Stimulated activated naive B cell treated with anti-CD40 and anti-IgM and Interleukin-4, amounts not matched to agents 10 μg/mL and 1 μg/mL and 100 μg/mL, for 72 hours (primary cell): ENCODE measurements around the gene DAP3.
"Not testable (repeated sequence)": the region's sequence is repeated elsewhere in the genome, so short reads cannot be mapped to it uniquely, and the experiment has no call there.

Experiments used
- ATAC-seq, 2 donors: fragments of 150-1000 bp; cut with Tn5 transposase; replicated peaks; 2 replicates each; pipeline ENCODE4 v1.10.0; 2021; ENCODE audit warnings: moderate library complexity in 1 of 2
- DNase-seq: peaks from one replicate; pipeline ENCODE4 v3.0.0; 2021
- H3K27ac Mint-ChIP-seq: one replicate; pipeline ENCODE4 v1.8.0; 2022; ENCODE audit warnings: mild to moderate bottlenecking, mixed read lengths
- H3K27me3 Mint-ChIP-seq, 2 donors: one replicate each; pipeline ENCODE4 v1.8.0; 2022; ENCODE audit warnings: mixed read lengths in 2 of 2
- H3K36me3 Mint-ChIP-seq, 2 donors: one replicate each; pipeline ENCODE4 v1.8.0; 2022; ENCODE audit warnings: mixed read lengths in 2 of 2, mild to moderate bottlenecking in 1 of 2
- H3K4me1 Mint-ChIP-seq, 2 donors: one replicate each; pipeline ENCODE4 v1.8.0; 2022; ENCODE audit warnings: mixed read lengths in 2 of 2, mild to moderate bottlenecking in 1 of 2
- H3K4me3 Mint-ChIP-seq, 2 donors: one replicate each; pipeline ENCODE4 v1.8.0; 2022; ENCODE audit warnings: mild to moderate bottlenecking in 2 of 2, mixed read lengths in 2 of 2, moderate library complexity in 1 of 2
- H3K9me3 Mint-ChIP-seq, 2 donors: one replicate each; pipeline ENCODE4 v1.8.0; 2022; ENCODE audit warnings: mixed read lengths in 2 of 2, mild to moderate bottlenecking in 1 of 2

The DAP3 gene

DNA sequence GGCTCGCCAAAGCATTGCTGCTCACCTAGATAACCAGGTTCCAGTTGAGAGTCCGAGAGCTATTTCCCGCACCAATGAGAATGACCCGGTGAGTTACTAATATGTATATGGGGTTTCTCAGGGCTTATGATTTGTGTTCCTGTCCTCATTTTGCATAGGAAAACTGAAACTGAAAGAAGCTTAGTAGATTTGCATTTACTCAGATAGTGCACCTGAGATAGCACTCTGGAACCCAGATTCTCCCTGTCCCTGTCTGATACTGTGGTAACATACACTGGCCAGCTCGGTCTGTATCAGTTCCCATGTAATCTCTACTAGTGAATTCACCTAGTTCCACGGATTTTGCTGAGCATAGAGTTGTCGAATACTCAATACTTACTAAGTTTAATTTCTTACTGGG, 28.1 kb downstream of the DAP3 start:
- Mint-ChIP-seq H3K4me1 (peaks cover 3 to 13% of the 10 kb centered on the region in 2 donors), H3K4me3 (no peak overlapping the region), H3K36me3 (peaks cover 32 to 41% of the 10 kb centered on the region in 2 donors), H3K27ac (no peak overlapping the region), H3K27me3 (no peaks in the 10 kb centered on the region), H3K9me3 (no peaks in the 10 kb centered on the region)
- ATAC-seq (peak; percentile 53 to 62), DNase-seq (no peak)

DNA sequence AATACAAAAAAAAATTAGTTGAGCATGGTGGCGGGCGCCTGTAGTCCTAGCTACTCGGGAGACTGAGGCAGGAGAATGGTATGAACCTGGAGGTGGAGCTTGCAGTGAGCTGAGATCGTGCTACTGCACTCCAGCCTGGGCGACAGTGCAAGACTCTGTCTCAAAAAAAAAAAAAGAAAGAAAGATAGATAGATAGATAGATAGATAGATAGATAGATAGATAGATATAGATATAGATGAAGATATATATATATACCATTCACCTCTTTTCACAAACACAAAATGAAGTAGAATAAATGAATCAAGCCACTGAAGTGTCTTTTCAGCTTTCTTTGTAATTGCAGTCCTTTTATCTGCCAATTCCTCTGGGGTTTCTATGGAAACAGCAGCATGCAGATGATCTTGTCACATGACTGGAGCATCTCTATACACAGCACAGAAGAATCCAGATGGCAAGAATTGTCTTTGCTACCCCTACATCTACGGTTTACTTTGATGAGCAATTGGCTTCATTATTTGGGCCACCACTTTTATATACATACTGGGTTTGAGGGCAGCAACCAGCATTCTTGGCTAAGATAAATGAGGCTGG, 29.7 kb downstream of the DAP3 start:
- not testable (repeated sequence) for H3K9me3 Mint-ChIP-seq, H3K27me3 Mint-ChIP-seq, ATAC-seq, H3K27ac Mint-ChIP-seq, H3K4me3 Mint-ChIP-seq, DNase-seq
- peaks cover 28 to 36% of the 10 kb centered on the region in 2 donors for H3K36me3 Mint-ChIP-seq
- H3K4me1 Mint-ChIP-seq = peaks cover 3 to 13% of the 10 kb centered on the region in 2 donors

DNA sequence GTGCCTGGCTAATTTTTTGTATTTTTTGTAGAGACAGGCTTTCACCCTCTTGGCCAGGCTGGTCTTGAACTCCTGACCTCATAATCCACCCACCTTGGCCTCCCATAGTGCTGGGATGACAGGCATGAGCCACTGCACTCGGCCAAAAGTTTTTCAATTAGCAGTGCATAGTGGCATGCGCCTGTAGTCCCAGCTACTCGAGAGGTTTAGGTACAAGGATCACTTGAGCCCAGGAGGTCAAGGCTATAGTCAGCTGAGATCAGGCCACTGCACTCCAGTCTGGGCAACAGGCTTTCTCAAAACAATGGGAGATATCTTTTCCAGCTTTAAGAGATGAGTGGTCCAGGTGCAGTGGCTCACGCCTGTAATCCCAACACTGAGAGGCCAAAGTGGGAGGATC, 30.8 kb downstream of the DAP3 start:
- no peak overlapping the region for H3K27ac Mint-ChIP-seq
- no peak overlapping the region for H3K4me3 Mint-ChIP-seq
- no peaks in the 10 kb centered on the region for H3K27me3 Mint-ChIP-seq
- H3K36me3 Mint-ChIP-seq = peaks cover 23 to 28% of the 10 kb centered on the region in 2 donors
- ATAC-seq (no peak), DNase-seq (no peak)
- H3K4me1 Mint-ChIP-seq = peaks cover 3 to 13% of the 10 kb centered on the region in 2 donors
- no peaks in the 10 kb centered on the region for H3K9me3 Mint-ChIP-seq

DNA sequence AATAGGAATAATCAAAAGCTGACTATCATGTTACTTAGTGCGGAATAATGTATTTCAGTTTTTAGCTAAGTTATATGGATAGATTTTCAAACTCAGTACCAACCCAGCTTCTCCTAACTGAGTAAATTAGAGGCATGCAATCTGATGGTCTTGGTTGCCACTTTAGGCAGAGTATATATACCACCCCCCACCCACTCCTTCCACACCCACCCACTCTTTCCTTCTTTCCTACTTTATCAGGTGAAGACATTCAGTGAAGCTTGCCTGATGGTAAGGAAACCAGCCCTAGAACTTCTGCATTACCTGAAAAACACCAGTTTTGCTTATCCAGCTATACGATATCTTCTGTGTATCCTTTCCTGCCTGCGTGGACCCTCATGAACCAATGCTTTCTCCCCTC, 36.3 kb downstream of the DAP3 start:
- no peaks in the 10 kb centered on the region for H3K9me3 Mint-ChIP-seq
- H3K27ac Mint-ChIP-seq = no peak overlapping the region
- H3K36me3 Mint-ChIP-seq = peaks cover 18 to 21% of the 10 kb centered on the region in 2 donors
- no peaks in the 10 kb centered on the region for H3K27me3 Mint-ChIP-seq
- ATAC-seq (no peak), DNase-seq (no peak)
- no peaks in the 10 kb centered on the region for H3K4me1 Mint-ChIP-seq
- no peak overlapping the region for H3K4me3 Mint-ChIP-seq

DNA sequence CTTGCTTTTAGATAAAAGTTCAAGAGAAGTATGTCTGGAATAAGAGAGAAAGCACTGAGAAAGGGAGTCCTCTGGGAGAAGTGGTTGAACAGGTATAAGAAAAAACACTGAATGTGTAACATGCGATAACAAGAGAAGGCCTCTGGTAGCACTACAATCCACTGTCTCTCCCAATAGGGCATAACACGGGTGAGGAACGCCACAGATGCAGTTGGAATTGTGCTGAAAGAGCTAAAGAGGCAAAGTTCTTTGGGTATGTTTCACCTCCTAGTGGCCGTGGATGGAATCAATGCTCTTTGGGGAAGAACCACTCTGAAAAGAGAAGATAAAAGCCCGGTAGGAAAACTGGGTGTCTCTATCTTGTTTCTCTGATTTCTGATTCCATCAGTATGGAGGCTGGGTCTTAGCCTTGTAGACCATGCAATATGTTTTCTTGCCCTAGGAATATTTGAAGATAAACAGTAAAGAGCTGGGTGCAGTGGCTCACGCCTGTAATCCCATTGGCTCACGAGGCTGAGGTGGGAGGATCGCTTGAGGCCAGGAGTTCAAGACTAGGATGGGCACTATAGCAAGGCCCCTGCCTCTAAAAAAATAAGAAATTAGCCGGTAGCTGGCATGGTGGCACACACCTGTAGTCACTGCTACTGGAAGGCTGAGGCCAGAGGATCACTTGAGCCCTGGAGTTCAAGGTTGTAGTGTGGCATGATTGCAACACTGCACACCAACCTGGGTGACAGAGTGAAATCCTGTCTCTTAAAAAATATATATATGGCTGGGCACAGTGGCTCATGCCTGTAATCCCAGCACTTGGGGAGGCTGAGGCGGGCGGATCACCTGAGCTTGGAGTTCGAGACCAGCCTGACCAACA, 40.4 kb downstream of the DAP3 start:
- no peak overlapping the region for H3K4me3 Mint-ChIP-seq
- H3K36me3 Mint-ChIP-seq = peaks cover 24% of the 10 kb centered on the region in 2 donors
- H3K4me1 Mint-ChIP-seq = no peaks in the 10 kb centered on the region
- no peaks in the 10 kb centered on the region for H3K9me3 Mint-ChIP-seq
- ATAC-seq (peak in 1 of 2 donors; percentile 36), DNase-seq (no peak)
- no peaks in the 10 kb centered on the region for H3K27me3 Mint-ChIP-seq
- H3K27ac Mint-ChIP-seq = no peak overlapping the region

DNA sequence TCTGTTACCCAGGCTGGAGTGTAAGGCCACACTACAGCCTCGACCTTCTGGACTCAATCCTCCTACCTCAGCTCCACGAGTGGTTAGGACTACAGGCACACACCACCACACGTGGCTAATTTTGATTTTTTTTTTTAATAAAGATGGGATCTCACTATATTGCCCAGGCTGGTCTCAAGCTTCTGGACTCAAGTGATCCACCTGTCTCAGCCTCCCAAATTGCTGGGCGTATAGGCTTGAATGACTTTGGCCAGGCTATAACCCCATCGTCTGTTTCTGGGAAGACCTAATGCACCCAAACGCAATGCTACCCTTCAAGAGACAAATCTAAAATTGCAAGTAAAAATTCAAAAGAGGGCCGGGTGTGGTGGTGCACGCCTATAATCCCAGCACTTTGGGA, 52.1 kb downstream of the DAP3 start:
- H3K27ac Mint-ChIP-seq = no peak overlapping the region
- H3K4me1 Mint-ChIP-seq = no peaks in the 10 kb centered on the region
- no peak overlapping the region for H3K4me3 Mint-ChIP-seq
- H3K36me3 Mint-ChIP-seq = peaks cover 15 to 27% of the 10 kb centered on the region in 2 donors
- no peaks in the 10 kb centered on the region for H3K9me3 Mint-ChIP-seq
- no peak for DNase-seq
- no peaks in the 10 kb centered on the region for H3K27me3 Mint-ChIP-seq
- no peak for ATAC-seq

DNA sequence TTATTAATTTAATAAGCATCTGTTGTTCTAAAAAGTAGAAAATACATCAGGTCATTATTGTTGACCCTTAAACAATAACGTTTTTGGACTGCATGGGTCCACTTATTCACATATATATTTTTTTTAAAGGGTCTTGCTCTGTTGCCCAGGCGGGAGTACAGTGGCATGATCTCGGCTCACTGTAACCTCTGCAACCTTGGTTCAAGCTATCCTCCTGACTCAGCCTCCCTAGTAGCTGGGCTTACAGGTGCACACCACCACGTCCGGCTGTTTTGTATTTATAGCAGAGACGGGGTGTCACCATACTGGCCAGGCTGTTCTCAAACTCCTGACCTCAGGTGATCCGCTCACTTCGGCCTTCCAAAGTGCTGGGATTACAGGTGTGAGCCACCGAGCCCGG, 53.0 kb downstream of the DAP3 start:
- Mint-ChIP-seq H3K27ac (no peak overlapping the region), H3K4me1 (no peaks in the 10 kb centered on the region), H3K27me3 (no peaks in the 10 kb centered on the region), H3K4me3 (no peak overlapping the region), H3K9me3 (no peaks in the 10 kb centered on the region), H3K36me3 (peaks cover 7 to 20% of the 10 kb centered on the region in 2 donors)
- no peak for DNase-seq
- ATAC-seq = no peak

DNA sequence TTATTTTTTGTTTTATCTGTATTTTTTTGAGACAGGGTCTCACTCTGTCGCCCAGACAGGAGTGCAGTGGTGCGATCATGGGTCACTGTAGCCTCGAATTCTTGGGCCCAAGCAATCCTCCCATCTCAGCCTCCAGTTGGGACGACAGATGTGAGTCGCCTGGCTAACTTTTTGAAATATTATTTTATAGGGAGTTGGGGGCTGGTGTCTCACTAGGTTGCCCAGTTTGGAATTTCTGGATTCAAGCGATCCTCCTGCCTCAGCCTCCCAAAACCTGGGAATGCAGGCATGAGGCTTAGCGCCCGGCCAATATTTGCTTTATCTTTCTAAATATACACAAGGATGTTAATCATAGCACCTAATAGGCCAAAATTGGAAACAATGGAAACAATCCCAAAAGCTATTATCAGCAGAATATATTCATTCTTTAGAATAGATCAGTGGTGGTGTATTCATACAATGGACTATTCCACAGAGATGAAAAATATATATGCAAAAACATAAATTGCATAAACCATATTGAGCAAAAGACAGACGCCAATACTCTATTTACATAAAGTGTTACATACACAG, 55.9 kb downstream of the DAP3 start:
- peaks cover 0 to 1% of the 10 kb centered on the region in 2 donors for H3K4me1 Mint-ChIP-seq
- no peaks in the 10 kb centered on the region for H3K9me3 Mint-ChIP-seq
- ATAC-seq (no peak), DNase-seq (no peak)
- no peaks in the 10 kb centered on the region for H3K27me3 Mint-ChIP-seq
- peak overlapping the region; percentile 96 for H3K27ac Mint-ChIP-seq
- H3K36me3 Mint-ChIP-seq = peaks cover 2 to 17% of the 10 kb centered on the region in 2 donors
- H3K4me3 Mint-ChIP-seq = peak overlapping the region; percentile 90 to 96

DNA sequence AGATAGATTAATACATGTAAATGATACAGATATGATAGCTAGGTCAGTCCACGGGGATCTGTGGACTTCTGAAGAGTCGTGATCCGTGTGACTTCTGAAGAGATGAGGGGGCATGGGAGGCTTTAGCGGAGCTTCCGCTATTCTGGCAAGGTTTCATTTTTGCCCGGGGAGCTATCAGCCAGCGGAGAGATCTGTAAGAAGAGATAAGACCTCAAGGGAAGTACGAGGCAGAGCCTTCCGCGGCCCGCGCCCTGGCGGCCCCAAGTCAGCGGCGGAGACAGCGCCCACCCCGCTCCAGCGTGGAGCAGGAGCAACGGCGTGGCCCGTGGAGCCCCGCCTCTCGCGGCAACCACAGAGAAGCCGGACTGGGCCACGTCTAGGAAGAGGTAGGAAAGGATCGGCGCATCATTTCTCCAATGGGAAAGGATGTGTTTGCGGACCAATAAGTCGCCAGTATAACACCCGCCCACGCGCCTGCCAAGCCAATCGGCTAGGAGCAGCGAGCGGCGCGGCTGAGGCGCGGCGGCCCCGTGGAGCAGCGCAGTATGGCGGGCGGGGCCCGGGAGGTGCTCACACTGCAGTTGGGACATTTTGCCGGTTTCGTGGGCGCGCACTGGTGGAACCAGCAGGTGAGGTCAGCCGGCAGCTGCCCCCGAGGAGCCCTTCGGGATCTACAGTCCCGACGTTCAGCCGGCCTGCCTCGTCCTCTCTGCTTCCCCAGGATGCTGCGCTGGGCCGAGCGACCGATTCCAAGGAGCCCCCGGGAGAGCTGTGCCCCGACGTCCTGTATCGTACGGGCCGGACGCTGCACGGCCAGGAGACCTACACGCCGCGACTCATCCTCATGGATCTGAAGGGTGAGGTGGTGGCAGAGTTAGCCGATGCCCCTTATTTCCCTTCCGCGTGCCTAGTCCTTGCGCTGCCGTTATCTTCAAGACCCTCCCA, 56.7 kb downstream of the DAP3 start:
- H3K27ac Mint-ChIP-seq = peak overlapping the region; percentile 96
- not testable (repeated sequence) for H3K9me3 Mint-ChIP-seq, H3K27me3 Mint-ChIP-seq, H3K4me1 Mint-ChIP-seq
- H3K4me3 Mint-ChIP-seq = peak overlapping the region; percentile 90 to 96
- ATAC-seq (peak; percentile 93 to 95), DNase-seq (peak; percentile 94)
- H3K36me3 Mint-ChIP-seq = peaks cover 3 to 15% of the 10 kb centered on the region in 2 donors

DNA sequence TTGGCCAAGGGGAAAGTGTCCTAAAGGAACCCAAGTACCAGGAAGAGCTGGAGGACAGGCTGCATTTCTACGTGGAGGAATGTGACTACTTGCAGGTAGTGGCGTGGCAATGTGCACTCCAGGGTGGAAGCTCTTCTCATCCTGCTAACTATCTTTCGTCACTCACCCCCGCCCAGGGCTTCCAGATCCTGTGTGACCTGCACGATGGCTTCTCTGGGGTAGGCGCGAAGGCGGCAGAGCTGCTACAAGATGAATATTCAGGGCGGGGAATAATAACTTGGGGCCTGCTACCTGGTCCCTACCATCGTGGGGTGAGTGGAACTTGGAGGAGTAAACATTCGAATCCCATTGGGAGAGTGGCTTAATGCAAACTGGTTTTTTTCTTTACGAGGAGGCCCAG, 58.7 kb downstream of the DAP3 start:
- H3K27me3 Mint-ChIP-seq, ATAC-seq, H3K4me1 Mint-ChIP-seq, DNase-seq, H3K9me3 Mint-ChIP-seq, H3K4me3 Mint-ChIP-seq: not testable (repeated sequence)
- Mint-ChIP-seq H3K27ac (peak overlapping the region; percentile 56), H3K36me3 (peaks cover 14 to 24% of the 10 kb centered on the region in 2 donors)

DNA sequence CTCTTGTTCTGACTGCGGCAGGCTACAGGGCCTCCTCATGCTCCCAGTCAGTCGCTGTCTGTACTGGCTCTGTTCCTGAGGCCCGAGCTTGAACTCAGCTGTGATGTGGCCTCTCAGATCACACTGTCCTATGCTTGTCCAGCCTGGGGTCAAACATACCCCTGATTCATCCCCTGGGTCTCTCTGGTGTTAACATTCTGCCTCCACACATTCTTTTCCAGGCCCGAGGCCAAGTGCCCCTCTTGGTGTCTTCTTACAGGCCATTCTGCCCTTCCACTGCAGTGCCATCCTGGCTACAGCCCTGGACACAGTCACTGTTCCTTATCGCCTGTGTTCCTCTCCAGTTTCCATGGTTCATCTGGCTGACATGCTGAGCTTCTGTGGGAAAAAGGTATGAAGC, 59.2 kb downstream of the DAP3 start:
- not testable (repeated sequence) for DNase-seq, H3K4me3 Mint-ChIP-seq, H3K9me3 Mint-ChIP-seq, H3K4me1 Mint-ChIP-seq, H3K27me3 Mint-ChIP-seq, ATAC-seq
- Mint-ChIP-seq H3K27ac (peak overlapping the region; percentile 56), H3K36me3 (peaks cover 14 to 26% of the 10 kb centered on the region in 2 donors)

DNA sequence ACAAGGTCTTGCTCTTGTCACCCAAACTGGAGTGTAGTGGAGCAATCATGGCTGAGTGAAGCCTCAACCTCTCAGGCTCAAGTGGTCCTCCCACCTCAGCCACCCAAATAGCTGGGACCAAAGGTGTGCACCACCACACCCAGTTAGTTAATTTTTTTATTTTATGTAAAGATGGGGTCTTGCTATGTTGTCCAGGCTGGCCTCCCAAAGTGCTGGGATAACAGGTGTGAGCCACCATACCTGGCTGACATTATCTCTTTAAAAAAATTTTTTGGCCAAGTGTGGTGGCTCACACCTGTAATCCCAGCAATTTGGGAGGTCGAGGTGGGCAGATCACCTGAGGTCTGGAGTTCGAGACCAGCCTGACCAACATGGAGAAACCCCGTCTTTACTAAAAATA, 70.1 kb downstream of the DAP3 start:
- H3K36me3 Mint-ChIP-seq = peaks cover 29 to 49% of the 10 kb centered on the region in 2 donors
- H3K4me1 Mint-ChIP-seq, ATAC-seq, H3K4me3 Mint-ChIP-seq, DNase-seq, H3K9me3 Mint-ChIP-seq, H3K27ac Mint-ChIP-seq, H3K27me3 Mint-ChIP-seq: not testable (repeated sequence)

DNA sequence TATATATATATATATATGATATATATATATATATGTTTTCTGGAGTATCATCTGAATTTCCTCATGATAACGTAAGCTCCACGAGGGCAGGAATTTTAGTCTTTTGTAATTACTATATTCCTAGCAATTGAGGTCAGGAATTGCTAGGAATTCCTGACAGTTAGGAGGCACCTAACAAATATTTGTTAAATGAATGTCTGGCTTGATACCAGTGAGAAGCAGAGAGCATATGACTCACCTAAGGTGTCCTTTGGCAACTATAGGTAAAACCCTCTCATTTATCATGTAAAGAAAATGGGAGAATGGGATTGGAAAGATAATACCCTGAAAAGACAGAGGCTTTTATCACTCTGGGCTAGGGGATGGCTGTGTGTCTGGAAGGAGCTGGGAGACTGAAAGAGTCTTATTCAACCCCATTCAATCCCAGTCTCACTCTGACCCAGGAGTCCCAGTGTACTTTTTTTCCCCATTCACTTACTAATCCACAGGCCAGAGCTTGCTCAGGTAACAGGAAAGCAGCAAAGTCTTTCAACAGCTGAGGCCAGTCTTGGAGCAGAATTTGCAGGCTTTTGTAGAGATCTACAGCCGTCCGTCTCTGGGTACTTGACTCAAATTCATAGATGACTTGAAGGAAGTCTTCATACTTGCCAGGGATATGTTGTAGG, 71.2 kb downstream of the DAP3 start:
- H3K27me3 Mint-ChIP-seq = no peaks in the 10 kb centered on the region
- no peak overlapping the region for H3K27ac Mint-ChIP-seq
- DNase-seq (no peak), ATAC-seq (no peak)
- no peaks in the 10 kb centered on the region for H3K9me3 Mint-ChIP-seq
- no peak overlapping the region for H3K4me3 Mint-ChIP-seq
- peaks cover 33 to 52% of the 10 kb centered on the region in 2 donors for H3K36me3 Mint-ChIP-seq
- peaks cover 0 to 1% of the 10 kb centered on the region in 2 donors for H3K4me1 Mint-ChIP-seq
